HepG2 (cell line): ENCODE data around the gene DDX1. TPM values are rescaled to one million over a fixed set of nuclear protein-coding genes. Genes with fewer than 3 reads are reported as not detected.

ENCODE experiments used
- ATAC-seq: fragments of 200-7000 bp; cut with Tn5 transposase; 3 replicates; pipeline ENCODE4 v1.9.1; 2020; ENCODE audit warnings: mild to moderate bottlenecking, moderate library complexity
- BruUV-seq: library from RNA; stranded (reverse); fragments of 400-500 nt; replicated peaks from 2 replicates; lab custom pipeline; 2021; lab: Mats Ljungman, UMichigan
- CTCF ChIA-PET: fragments of 300-600 bp; formaldehyde crosslinking; extraction: SDS; loops from one replicate; lab custom pipeline; 2021; ENCODE audit warnings: low total read pairs, inconsistent platforms, low intra/inter-chr PET ratio; lab: Yijun Ruan, JAX
- POLR2A ChIA-PET: fragments of 350-600 bp; sonication (Branson Sonifier 250); formaldehyde crosslinking; loops from one replicate; lab custom pipeline; 2020; ENCODE audit warnings: antibody characterized with exemption, inconsistent platforms; lab: Yijun Ruan, JAX
- DNase-seq: peaks from one replicate; pipeline ENCODE4 v3.0.0-alpha.2; 2015; ENCODE audit warnings: low spot score
- FAIRE-seq: peaks from 3 replicates; lab custom pipeline; 2011; peaks lifted over from hg19 to GRCh38; lab: Jason Lieb, UNC
- H2AFZ ChIP-seq: one replicate; pipeline ENCODE4 v1.6.1; 2011; ENCODE audit warnings: low read length, inconsistent platforms
- H3K27ac ChIP-seq: fragments of 300-600 bp; 3 replicates; pipeline ENCODE4 v1.8.0; 2011; ENCODE audit warnings: mixed run types, mild to moderate bottlenecking, mixed read lengths, low read length, inconsistent platforms; ENCODE audit not compliant: insufficient read depth; ENCODE audit errors: extremely low read length
- H3K27me3 ChIP-seq, 2 experiments: fragments of 200-600 bp in 1 of 2; 2 replicates in 1 of 2; 3 replicates in 1 of 2; pipeline versions ENCODE4 v1.6.0 to v1.8.0; 2011; ENCODE audit warnings: low read length in 2 of 2, mild to moderate bottlenecking in 2 of 2, moderate library complexity in 2 of 2, inconsistent platforms in 1 of 2; ENCODE audit not compliant: insufficient read depth in 2 of 2, control insufficient read depth in 1 of 2
- H3K36me3 ChIP-seq, 2 experiments: fragments of 200-600 bp in 1 of 2; replicated peaks in 1 of 2; 2 replicates in 1 of 2; 3 replicates in 1 of 2; pipeline versions ENCODE4 v1.5.1 to v1.8.0; 2011; ENCODE audit warnings: low read length in 2 of 2, inconsistent platforms in 1 of 2; ENCODE audit not compliant: insufficient read depth in 2 of 2, control insufficient read depth in 1 of 2
- H3K4me1 ChIP-seq: 2 replicates; pipeline ENCODE4 v1.5.1; 2012; ENCODE audit warnings: low read length, inconsistent platforms; ENCODE audit not compliant: insufficient read depth
- H3K4me2 ChIP-seq: 2 replicates; pipeline ENCODE4 v1.6.0; 2011; ENCODE audit warnings: low read depth, low read length, inconsistent platforms
- H3K4me3 ChIP-seq, 3 experiments: fragments of 200-600 bp in 1 of 3; sonication (generic), shearing (Covaris generic) in 1 of 3; replicated peaks in 1 of 3; 2 replicates each; pipeline ENCODE4 v1.5.1; 2011 to 2016; ENCODE audit warnings: low read length in 3 of 3, inconsistent platforms in 2 of 3, low read depth in 2 of 3, mild to moderate bottlenecking in 2 of 3, control low read depth in 1 of 3, mixed read lengths in 1 of 3; ENCODE audit not compliant: insufficient read depth in 1 of 3
- H3K79me2 ChIP-seq: one replicate; pipeline ENCODE4 v1.6.1; 2011; ENCODE audit warnings: low read length, inconsistent platforms; ENCODE audit not compliant: insufficient read depth
- H3K9ac ChIP-seq: 2 replicates; pipeline ENCODE4 v1.6.0; 2011; ENCODE audit warnings: mild to moderate bottlenecking, low read depth, low read length, inconsistent platforms; ENCODE audit not compliant: insufficient read depth
- H3K9me3 ChIP-seq: 2 replicates; pipeline ENCODE4 v1.5.1; 2012; ENCODE audit warnings: mild to moderate bottlenecking, low read length
- H4K20me1 ChIP-seq: 2 replicates; pipeline ENCODE4 v1.6.0; 2011; ENCODE audit warnings: inconsistent platforms, mild to moderate bottlenecking, low read length, moderate library complexity; ENCODE audit not compliant: insufficient read depth
- CEBPG ChIP-seq: IDR thresholded peaks from 2 replicates; pipeline ENCODE4 v1.6.1; 2016
- FOXP1 ChIP-seq, 2 experiments: fragments of 450-650 bp in 1 of 2; IDR thresholded peaks; 2 replicates each; pipeline ENCODE4 v1.6.1; 2017 to 2018; ENCODE audit warnings: antibody characterized with exemption in 1 of 2
- KLF13 ChIP-seq: sonication (generic); formaldehyde crosslinking; IDR thresholded peaks from 2 replicates; pipeline ENCODE4 v1.4.0; 2020; ENCODE audit warnings: mild to moderate bottlenecking, missing genetic modification reagents
- KMT2A ChIP-seq: sonication (generic); formaldehyde crosslinking; IDR thresholded peaks from 2 replicates; pipeline ENCODE4 v1.4.0; 2020; ENCODE audit warnings: missing genetic modification reagents
- ONECUT2 ChIP-seq: sonication (generic); formaldehyde crosslinking; IDR thresholded peaks from 2 replicates; pipeline ENCODE4 v1.4.0; 2020; ENCODE audit warnings: missing genetic modification reagents
- PRDM10 ChIP-seq: sonication (generic); formaldehyde crosslinking; IDR thresholded peaks from 2 replicates; pipeline ENCODE4 v1.4.0; 2020; ENCODE audit warnings: low read depth, missing genetic modification reagents
- SKIL ChIP-seq: sonication (generic); formaldehyde crosslinking; IDR thresholded peaks from 2 replicates; pipeline ENCODE4 v1.8.0; 2022; ENCODE audit warnings: missing genetic modification reagents, mild to moderate bottlenecking, moderate library complexity, borderline replicate concordance
- ZGPAT ChIP-seq: IDR thresholded peaks from 2 replicates; pipeline ENCODE4 v1.6.1; 2016; ENCODE audit warnings: mild to moderate bottlenecking
- ZMYM2 ChIP-seq: sonication (generic); formaldehyde crosslinking; IDR thresholded peaks from 2 replicates; pipeline ENCODE4 v1.8.0; 2022; ENCODE audit warnings: mild to moderate bottlenecking, missing genetic modification reagents
- ZNF276 ChIP-seq: sonication (generic); formaldehyde crosslinking; IDR thresholded peaks from 2 replicates; pipeline ENCODE4 v1.4.0; 2020; ENCODE audit warnings: mild to moderate bottlenecking, low read depth, missing genetic modification reagents
- ZNF296 ChIP-seq: sonication (generic); formaldehyde crosslinking; conservative IDR thresholded peaks from 2 replicates; pipeline ENCODE4 v1.5.0; 2020; ENCODE audit warnings: mild to moderate bottlenecking, missing genetic modification reagents
- ZNF367 ChIP-seq: sonication (generic); formaldehyde crosslinking; IDR thresholded peaks from 2 replicates; pipeline ENCODE4 v1.4.0; 2020; ENCODE audit warnings: missing genetic modification reagents, borderline replicate concordance
- ZNF430 ChIP-seq: sonication (generic); formaldehyde crosslinking; IDR thresholded peaks from 2 replicates; pipeline ENCODE4 v1.9.0; 2021; ENCODE audit warnings: mild to moderate bottlenecking, missing genetic modification reagents
- ZNF558 ChIP-seq: sonication (generic); formaldehyde crosslinking; IDR thresholded peaks from 2 replicates; pipeline ENCODE4 v1.9.0; 2022; ENCODE audit warnings: mild to moderate bottlenecking, missing genetic modification reagents, borderline replicate concordance
- ZNF563 ChIP-seq: sonication (generic); formaldehyde crosslinking; IDR thresholded peaks from 2 replicates; pipeline ENCODE4 v1.8.0; 2022; ENCODE audit warnings: mild to moderate bottlenecking, moderate library complexity, missing genetic modification reagents
- WGBS: methylation state at CpG from one replicate; pipeline ENCODE4 v1.1.6; 2017; ENCODE audit warnings: low lambda C conversion rate; 5-methylcytosine and 5-hydroxymethylcytosine counted together
- in situ Hi-C: cut with HindIII; loops from 2 replicates; pipeline ENCODE4 v1.10.0; 2017; ENCODE audit warnings: low pct_unique_long_range_greater_than_20kb; ENCODE audit not compliant: extremely low pct_ligation_motif_present
- intact Hi-C: fragments of 100-400 bp; cut with micrococcal nuclease; formaldehyde crosslinking; loops from one replicate; pipeline ENCODE4 v1.10.0; 2022; ENCODE audit not compliant: unreplicated experiment
- polyA plus RNA-seq, 8 experiments: library from polyadenylated mRNA; depleted of rRNA in 3 of 8; stranded (reverse) in 7 of 8; unstranded in 1 of 8; fragments of >200 nt; fragmentation: Illumina TruSeq in 4 of 8; extraction: Trizol in 4 of 8; gene quantifications; 2 replicates each; pipeline versions ENCODE4 v1.2.1 to v1.2.3, GENCODE V29; 2011 to 2016; ENCODE audit warnings: low read depth in 4 of 8, missing spikeins in 1 of 8, mixed read lengths in 1 of 8; ENCODE audit not compliant: insufficient read depth in 1 of 8
- total RNA-seq, 5 experiments: library from RNA; depleted of rRNA; stranded (reverse); fragments of >200 nt; fragmentation: Illumina TruSeq; extraction: Trizol; gene quantifications; 2 replicates each; pipeline ENCODE4 v1.2.3, GENCODE V29; 2016; ENCODE audit warnings: low read depth in 1 of 5

The DDX1 gene
- total and polyA plus RNA-seq, 2 of the 13 experiments (the other 11 are each of a cell fraction or from before 2014, with no cell fraction given): 81.6 to 130 TPM

GRCh38 chr2:15543053-15543452, 48.6 kb upstream of the DDX1 start:
- ATAC-seq: no peak
- 98% methylated on average over 3 of the region's 3 CpGs for WGBS
- intact Hi-C loops: no loop called here
- no peak for TF ChIP-seq ZNF296 (CRISPR knock-in tag)
- no peak for TF ChIP-seq ZNF563 (CRISPR knock-in tag)
- TF ChIP-seq ZMYM2: no peak
- no peak for TF ChIP-seq FOXP1 (IDR thresholded peaks at IDR 0.05)
- no peak for TF ChIP-seq FOXP1 (CRISPR knock-in tag; IDR thresholded peaks at IDR 0.05)
- TF ChIP-seq ZNF558 (CRISPR knock-in tag): no peak
- no peak for TF ChIP-seq ZNF276 (CRISPR knock-in tag)
- no peak for TF ChIP-seq KLF13 (CRISPR knock-in tag)
- TF ChIP-seq PRDM10 (CRISPR knock-in tag): no peak
- TF ChIP-seq SKIL (CRISPR knock-in tag): no peak
- TF ChIP-seq ZGPAT (CRISPR knock-in tag): no peak
- TF ChIP-seq KMT2A (CRISPR knock-in tag): no peak
- no peak for TF ChIP-seq ONECUT2 (CRISPR knock-in tag)
- TF ChIP-seq CEBPG (CRISPR knock-in tag): no peak
- no peak for TF ChIP-seq ZNF430 (CRISPR knock-in tag)
- no peak for TF ChIP-seq ZNF367

More at GRCh38 chr2:15543053-15543452, 48.6 kb upstream of the DDX1 start:
- Histone ChIP-seq H3K27ac (no peak overlapping the region), H3K9me3 (no peaks in the 10 kb centered on the region), H3K4me2 (no peak overlapping the region), H3K4me3 (no peak overlapping the region), H3K36me3 (peaks cover 3 to 10% of the 10 kb centered on the region in 2 experiments; a peak in 2 of 5 replicates), H3K4me1 (no peaks in the 10 kb centered on the region), H4K20me1 (no peaks in the 10 kb centered on the region), H2AFZ (no peak overlapping the region), H3K79me2 (no peaks in the 10 kb centered on the region), H3K9ac (no peak overlapping the region), H3K27me3 (no peaks in the 10 kb centered on the region)
- POLR2A ChIA-PET: no interaction called here
- BruUV-seq: no TSS peak
- in situ Hi-C loops: no loop called here
- CTCF ChIA-PET: no interaction called here
- DNase-seq (no peak), FAIRE-seq (no peak)
